Common myeloid progenitor, CD34-positive (primary cell): ENCODE measurements around the gene HMCES.

Source experiments
- CTCF ChIA-PET: fragments of 350-600 bp; sonication (Branson Sonifier 250); formaldehyde crosslinking; loops from one replicate; lab custom pipeline; 2021; ENCODE audit warnings: antibody characterized with exemption; lab: Charles Lee
- POLR2A ChIA-PET: fragments of 350-600 bp; sonication (Branson Sonifier 250); formaldehyde crosslinking; loops from one replicate; lab custom pipeline; 2021; ENCODE audit warnings: antibody characterized with exemption; lab: Charles Lee
- DNase-seq, 3 donors: peaks; one replicate each; pipeline versions ENCODE4 v3.0.0 to v3.0.0-alpha.2; 2013
- H3K27ac ChIP-seq, 2 experiments: 1 replicate in 1 of 2; 2 replicates in 1 of 2; pipeline ENCODE4 v1.7.0; 2013; ENCODE audit warnings: inconsistent platforms in 2 of 2, low read length in 2 of 2, mild to moderate bottlenecking in 2 of 2, low read depth in 1 of 2, moderate library complexity in 1 of 2; ENCODE audit not compliant: severe bottlenecking in 2 of 2, insufficient read depth in 1 of 2, poor library complexity in 1 of 2
- H3K27me3 ChIP-seq, 5 experiments: replicated peaks in 2 of 5; 1 replicate in 3 of 5; 2 replicates in 2 of 5; pipeline versions ENCODE4 v1.6.1 to v1.7.0; 2013; ENCODE audit warnings: low read length in 4 of 5, mild to moderate bottlenecking in 2 of 5, moderate library complexity in 2 of 5, inconsistent platforms in 1 of 5; ENCODE audit not compliant: insufficient read depth in 5 of 5, control insufficient read depth in 4 of 5
- H3K36me3 ChIP-seq, 4 experiments: 1 replicate in 2 of 4; 2 replicates in 2 of 4; pipeline versions ENCODE4 v1.6.1 to v1.7.0; 2013; ENCODE audit warnings: low read length in 3 of 4, control low read depth in 1 of 4, mild to moderate bottlenecking in 1 of 4; ENCODE audit not compliant: control insufficient read depth in 4 of 4, insufficient read depth in 4 of 4
- H3K4me1 ChIP-seq, 4 experiments: 1 replicate in 3 of 4; 2 replicates in 1 of 4; pipeline versions ENCODE4 v1.6.1 to v1.7.1; 2013; ENCODE audit warnings: low read length in 3 of 4, mild to moderate bottlenecking in 3 of 4, control low read depth in 1 of 4, inconsistent platforms in 1 of 4, moderate library complexity in 1 of 4; ENCODE audit not compliant: control insufficient read depth in 4 of 4, insufficient read depth in 4 of 4; ENCODE audit errors: control extremely low read depth in 1 of 4
- H3K4me3 ChIP-seq, 7 experiments: 1 replicate in 4 of 7; 2 replicates in 3 of 7; pipeline versions ENCODE4 v1.5.1 to v1.7.0; 2013; ENCODE audit warnings: mild to moderate bottlenecking in 7 of 7, low read length in 6 of 7, moderate library complexity in 6 of 7, inconsistent platforms in 2 of 7, low read depth in 2 of 7, control low read depth in 1 of 7; ENCODE audit not compliant: insufficient read depth in 4 of 7, control insufficient read depth in 1 of 7; ENCODE audit errors: extremely low read depth in 1 of 7
- H3K9me3 ChIP-seq, 5 experiments: 1 replicate in 4 of 5; 2 replicates in 1 of 5; pipeline versions ENCODE4 v1.6.1 to v1.7.1; 2013; ENCODE audit warnings: low read length in 4 of 5, mild to moderate bottlenecking in 2 of 5, inconsistent platforms in 1 of 5, low read depth in 1 of 5, moderate library complexity in 1 of 5; ENCODE audit not compliant: control insufficient read depth in 4 of 5, insufficient read depth in 2 of 5; ENCODE audit errors: control extremely low read depth in 1 of 5
- whole genome bisulfite sequencing: methylation state at CpG from one replicate; pipeline ENCODE4 v1.1.5; 2013; ENCODE audit not compliant: insufficient coverage; 5-methylcytosine and 5-hydroxymethylcytosine counted together

The HMCES gene

DNA sequence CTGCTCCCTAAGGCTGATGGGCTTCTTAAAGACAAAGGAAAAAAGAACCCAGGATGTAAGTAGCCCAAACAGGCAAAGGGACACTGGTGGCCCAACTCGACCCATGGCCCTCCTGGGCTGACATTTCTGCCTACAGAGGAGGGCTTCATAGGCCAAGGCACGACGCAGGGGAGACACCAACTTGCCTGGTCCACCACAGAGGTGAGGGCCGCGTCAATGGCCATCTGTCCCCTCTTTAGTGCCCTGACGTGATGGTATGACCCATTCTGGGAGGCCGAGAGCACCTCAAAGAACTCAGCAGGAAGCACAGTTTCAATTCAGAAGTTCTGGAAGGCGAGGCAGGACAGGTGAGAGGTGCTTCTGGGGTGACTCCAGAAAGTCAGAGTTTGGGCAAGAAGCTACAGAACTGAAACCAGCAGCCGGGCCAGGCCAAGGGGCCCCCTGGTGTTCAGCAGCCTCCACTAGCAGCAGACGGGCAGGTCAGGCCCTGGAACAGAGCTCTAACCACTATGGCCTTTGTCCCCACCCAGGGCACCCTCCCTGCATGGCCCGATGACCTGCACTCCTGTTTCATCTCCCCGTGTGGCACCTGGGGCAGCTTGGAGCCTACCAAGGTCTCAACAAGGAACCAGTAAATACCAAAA, 45.1 kb downstream of the HMCES start:
- 95% methylated on average over 11 of the region's 12 CpGs for WGBS
- H3K36me3 ChIP-seq: peaks cover 0 to 12% (median 2%) of the 10 kb centered on the region in 4 experiments
- no peaks in the 10 kb centered on the region for H3K27me3 ChIP-seq
- DNase-seq: no peak
- H3K27ac ChIP-seq: no peak overlapping the region
- CTCF ChIA-PET: no interaction called here
- no peaks in the 10 kb centered on the region for H3K4me1 ChIP-seq
- H3K9me3 ChIP-seq: no peaks in the 10 kb centered on the region
- no peak overlapping the region for H3K4me3 ChIP-seq
- POLR2A ChIA-PET: no interaction called here

DNA sequence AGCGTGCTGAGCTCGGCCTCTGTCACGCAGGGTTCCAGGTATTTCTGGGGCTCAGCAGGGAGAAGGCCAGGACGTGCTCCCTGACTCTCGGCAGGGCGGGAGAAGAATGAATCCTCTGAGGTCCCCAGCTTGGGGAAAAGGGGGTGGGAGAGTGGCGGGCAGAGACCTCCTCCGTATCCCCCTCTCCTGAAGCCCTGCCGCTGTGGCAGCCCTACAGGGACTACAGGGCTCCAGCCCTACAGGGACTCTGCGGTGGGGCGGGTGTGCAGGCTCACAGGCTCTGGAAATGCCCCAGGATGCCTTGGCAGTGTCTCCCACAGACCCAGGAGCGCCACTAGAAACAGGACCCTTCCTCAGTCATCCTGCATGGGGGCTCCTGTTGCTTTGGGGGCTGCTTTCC, 46.2 kb downstream of the HMCES start:
- Histone ChIP-seq H3K4me3 (no peak overlapping the region), H3K36me3 (peaks cover 0 to 12% (median 2%) of the 10 kb centered on the region in 4 experiments), H3K27ac (no peak overlapping the region), H3K9me3 (no peaks in the 10 kb centered on the region), H3K27me3 (no peaks in the 10 kb centered on the region), H3K4me1 (no peaks in the 10 kb centered on the region)
- CTCF ChIA-PET: interaction anchor here (2.2 kb wide), 1 partner anchor 9 kb away, joined by 8 read pairs; a partner anchor contains a TSS
- no peak for DNase-seq
- WGBS: 98% methylated on average over 9 of the region's 12 CpGs
- POLR2A ChIA-PET: no interaction called here

DNA sequence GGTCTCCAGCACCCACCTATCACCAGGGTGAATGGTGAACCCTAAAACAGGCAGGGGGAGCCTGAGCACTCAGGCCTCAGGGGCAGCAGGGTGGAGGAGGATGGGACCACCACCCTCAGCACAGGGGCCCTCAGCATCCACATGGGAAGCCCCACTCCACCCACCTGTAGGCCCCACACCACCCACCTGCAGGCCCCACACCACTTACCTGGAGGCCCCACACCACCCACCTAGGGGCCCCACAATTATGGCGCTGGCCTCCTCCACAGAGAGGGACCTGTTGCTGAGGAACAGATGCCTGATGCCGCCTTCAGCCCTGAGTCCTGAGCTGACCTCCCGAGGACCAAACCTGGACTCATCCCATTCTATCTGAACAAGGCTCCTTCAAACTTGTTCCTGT, 46.7 kb downstream of the HMCES start:
- DNase-seq: no peak
- POLR2A ChIA-PET: no interaction called here
- Histone ChIP-seq H3K4me1 (no peaks in the 10 kb centered on the region), H3K27me3 (no peaks in the 10 kb centered on the region), H3K36me3 (peaks cover 0 to 11% (median 2%) of the 10 kb centered on the region in 4 experiments), H3K9me3 (no peaks in the 10 kb centered on the region), H3K4me3 (no peak overlapping the region), H3K27ac (no peak overlapping the region)
- 82% methylated on average over 3 of the region's 3 CpGs for WGBS
- CTCF ChIA-PET: interaction anchor here (1.3 to 2.2 kb wide), 2 partner anchors 9 kb away, joined by 3 to 8 read pairs; a partner anchor contains a TSS

DNA sequence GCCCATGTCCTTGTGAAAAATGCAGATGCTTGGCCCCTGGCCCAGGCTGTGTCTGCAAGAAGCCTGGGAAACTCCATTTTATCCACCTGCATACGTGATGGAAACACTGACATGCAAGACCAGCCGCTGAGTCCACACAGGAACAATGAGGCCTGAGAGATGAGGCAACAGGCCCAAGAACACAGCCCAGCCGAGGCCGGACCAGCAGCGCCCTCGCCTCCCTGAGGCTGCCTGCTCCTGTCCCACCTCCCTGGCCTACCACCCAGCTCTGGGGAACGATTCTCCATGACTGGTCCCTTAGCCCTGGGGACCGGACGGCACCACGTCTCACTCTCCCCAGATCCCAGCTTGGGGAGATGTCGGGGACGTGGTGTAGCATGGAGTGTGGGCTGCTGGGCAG, 47.5 kb downstream of the HMCES start:
- Histone ChIP-seq H3K4me1 (no peaks in the 10 kb centered on the region), H3K27me3 (no peaks in the 10 kb centered on the region), H3K27ac (no peak overlapping the region), H3K4me3 (no peak overlapping the region), H3K36me3 (peaks cover 0 to 8% (median 0%) of the 10 kb centered on the region in 4 experiments), H3K9me3 (no peaks in the 10 kb centered on the region)
- ChIA-PET CTCF (interaction anchor here (1.0 to 2.2 kb wide), 4 partner anchors 8 to 10 kb away, joined by 3 to 8 read pairs (median 4); a partner anchor contains a TSS), POLR2A (no interaction called here)
- no peak for DNase-seq
- 95% methylated on average over 12 of the region's 12 CpGs for WGBS

DNA sequence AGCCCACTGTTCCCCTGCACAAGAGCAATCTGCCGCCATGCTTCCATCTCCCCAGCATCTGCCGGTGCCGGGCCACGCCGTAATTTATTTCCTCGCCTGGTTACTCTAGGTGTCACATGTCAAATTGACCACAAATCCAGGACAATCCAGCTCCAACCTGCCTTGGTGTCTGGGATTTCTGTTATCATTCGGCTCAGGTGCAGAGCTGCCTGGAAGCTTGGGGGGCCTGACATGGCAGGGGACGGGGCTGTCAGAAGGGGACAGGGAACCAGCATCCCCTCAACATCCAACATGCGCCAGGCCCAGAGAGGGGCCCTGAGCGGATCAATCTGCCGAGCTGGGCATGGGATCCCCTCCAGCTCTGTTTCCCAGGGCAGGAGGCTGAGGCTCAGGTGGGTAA, 47.9 kb downstream of the HMCES start:
- no peaks in the 10 kb centered on the region for H3K27me3 ChIP-seq
- ChIA-PET POLR2A (interaction anchor here (1.1 kb wide), 1 partner anchor 11 kb away, joined by 5 read pairs; a partner anchor contains a TSS), CTCF (interaction anchor here (1.0 to 2.2 kb wide), 4 partner anchors 8 to 10 kb away, joined by 3 to 8 read pairs (median 4); a partner anchor contains a TSS)
- 95% methylated on average over 11 of the region's 11 CpGs for WGBS
- no peaks in the 10 kb centered on the region for H3K9me3 ChIP-seq
- no peak for DNase-seq
- H3K4me1 ChIP-seq: no peaks in the 10 kb centered on the region
- H3K36me3 ChIP-seq: peaks cover 0 to 3% (median 0%) of the 10 kb centered on the region in 4 experiments
- no peak overlapping the region for H3K27ac ChIP-seq
- H3K4me3 ChIP-seq: no peak overlapping the region

DNA sequence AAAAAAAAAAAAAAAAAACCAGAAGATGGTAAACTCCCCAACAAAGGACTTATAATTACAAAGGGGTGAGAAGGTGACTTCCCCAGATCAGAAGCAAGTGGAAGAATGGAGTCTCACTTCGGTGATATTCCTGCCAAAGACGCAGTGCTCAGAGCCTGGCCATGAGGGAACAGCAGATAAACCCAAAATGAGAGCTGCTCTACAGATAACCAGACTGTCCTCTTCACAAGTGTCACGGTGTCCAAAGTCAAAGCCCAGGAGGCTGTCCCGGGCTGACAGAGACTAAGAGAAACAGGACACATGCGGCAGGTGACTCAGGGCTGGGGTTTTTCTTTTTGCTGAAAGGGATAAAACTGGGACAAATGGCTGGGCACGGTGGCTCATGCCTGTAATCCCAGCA, 48.8 kb downstream of the HMCES start:
- 100% methylated on average over 6 of the region's 6 CpGs for WGBS
- POLR2A ChIA-PET: interaction anchor here (1.1 kb wide), 1 partner anchor 12 kb away, joined by 5 read pairs; a partner anchor contains a TSS

DNA sequence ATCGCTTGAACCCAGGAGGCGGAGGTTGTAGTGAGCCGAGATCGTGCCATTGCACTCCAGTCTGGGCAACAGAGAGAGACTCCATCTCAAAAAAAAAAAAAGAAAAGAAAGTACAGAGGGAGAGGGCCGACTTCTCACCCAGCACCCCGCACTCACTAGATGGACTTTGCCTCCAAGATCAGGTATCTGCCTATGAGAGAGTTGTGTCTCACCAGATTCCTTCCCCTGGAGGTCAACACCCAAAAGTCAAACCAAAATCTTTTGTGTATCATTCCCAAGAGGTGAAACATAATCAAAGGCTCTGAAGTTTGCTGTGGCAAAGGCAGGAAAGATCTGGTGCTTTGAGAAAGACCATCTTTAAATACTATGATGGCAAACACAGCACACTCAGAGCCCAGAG, 51.2 kb downstream of the HMCES start:
- no peak overlapping the region for H3K27ac ChIP-seq
- no peak for DNase-seq
- WGBS: 98% methylated on average over 4 of the region's 6 CpGs
- POLR2A ChIA-PET: no interaction called here
- H3K4me1 ChIP-seq: no peaks in the 10 kb centered on the region
- no peaks in the 10 kb centered on the region for H3K9me3 ChIP-seq
- H3K27me3 ChIP-seq: no peaks in the 10 kb centered on the region
- no peaks in the 10 kb centered on the region for H3K36me3 ChIP-seq
- CTCF ChIA-PET: interaction anchor here (2.7 to 4.7 kb wide), 2 partner anchors 13 to 18 kb away, joined by 6 to 25 read pairs; a partner anchor contains a TSS
- no peak overlapping the region for H3K4me3 ChIP-seq

More for the DNA sequence above, 48.8 kb downstream of the HMCES start:
- CTCF ChIA-PET: interaction anchor here (0.5 to 4.7 kb wide), 4 partner anchors 10 to 379 kb away, joined by 3 to 25 read pairs (median 3); a partner anchor contains a TSS
- H3K27me3 ChIP-seq: no peaks in the 10 kb centered on the region
- no peak for DNase-seq
- H3K27ac ChIP-seq: no peak overlapping the region
- peaks cover 0 to 2% (median 0%) of the 10 kb centered on the region in 4 experiments for H3K36me3 ChIP-seq
- no peaks in the 10 kb centered on the region for H3K4me1 ChIP-seq
- no peak overlapping the region for H3K4me3 ChIP-seq
- H3K9me3 ChIP-seq: no peaks in the 10 kb centered on the region
